GM23248 (cell line): ENCODE data around the gene PRKCA. TPM values are rescaled to one million over a fixed set of nuclear protein-coding genes. Genes with fewer than 3 reads are reported as not detected.
"Not testable (repeated sequence)": the region's sequence is repeated elsewhere in the genome, so short reads cannot be mapped to it uniquely, and the experiment has no call there.

Experiments
- DNase-seq: peaks from one replicate; pipeline ENCODE4 v3.0.0-alpha.2; 2015
- H2AFZ ChIP-seq: fragments of 200-600 bp; sonication (generic); 2 replicates; pipeline ENCODE4 v1.6.1; 2016; ENCODE audit warnings: antibody characterized with exemption
- H3F3A ChIP-seq: fragments of 200-600 bp; sonication (generic); 2 replicates; pipeline ENCODE4 v1.6.1; 2016; ENCODE audit warnings: mild to moderate bottlenecking, antibody characterized with exemption, mixed run types; ENCODE audit not compliant: insufficient read depth
- H3K27ac ChIP-seq: fragments of 200-600 bp; sonication (generic); 2 replicates; pipeline ENCODE4 v1.5.1; 2016; ENCODE audit warnings: mild to moderate bottlenecking
- H3K27me3 ChIP-seq: fragments of 200-600 bp; sonication (generic); replicated peaks from 2 replicates; pipeline ENCODE4 v1.6.1; 2016; ENCODE audit warnings: mild to moderate bottlenecking; ENCODE audit not compliant: insufficient read depth
- H3K36me3 ChIP-seq: fragments of 200-600 bp; sonication (generic); 2 replicates; pipeline ENCODE4 v1.6.1; 2016; ENCODE audit warnings: low read depth, mild to moderate bottlenecking
- H3K4me1 ChIP-seq: fragments of 200-600 bp; sonication (generic); 2 replicates; pipeline ENCODE4 v1.6.1; 2016; ENCODE audit warnings: mild to moderate bottlenecking; ENCODE audit not compliant: insufficient read depth
- H3K4me2 ChIP-seq: fragments of 200-600 bp; sonication (generic); one replicate; pipeline ENCODE4 v1.6.1; 2016; ENCODE audit warnings: mild to moderate bottlenecking; ENCODE audit not compliant: unreplicated experiment
- H3K4me3 ChIP-seq: fragments of 200-600 bp; sonication (generic); 2 replicates; pipeline ENCODE4 v1.5.1; 2016; ENCODE audit warnings: mild to moderate bottlenecking
- H3K79me2 ChIP-seq: fragments of 200-600 bp; sonication (generic); 2 replicates; pipeline ENCODE4 v1.6.1; 2016; ENCODE audit warnings: mild to moderate bottlenecking; ENCODE audit not compliant: insufficient read depth
- H3K9ac ChIP-seq: fragments of 200-600 bp; sonication (generic); 2 replicates; pipeline ENCODE4 v1.6.1; 2016; ENCODE audit warnings: mild to moderate bottlenecking
- H3K9me2 ChIP-seq: fragments of 200-600 bp; sonication (generic); 2 replicates; pipeline ENCODE4 v1.6.1; 2016; ENCODE audit warnings: mixed run types, mild to moderate bottlenecking, moderate library complexity; ENCODE audit not compliant: insufficient read depth
- H3K9me3 ChIP-seq: fragments of 200-600 bp; sonication (generic); one replicate; pipeline ENCODE4 v1.6.1; 2017; ENCODE audit warnings: low read depth
- H4K20me1 ChIP-seq: fragments of 200-600 bp; sonication (generic); 2 replicates; pipeline ENCODE4 v1.6.0; 2016; ENCODE audit not compliant: insufficient read depth
- EZH2 ChIP-seq: fragments of 200-600 bp; sonication (generic); IDR thresholded peaks from 2 replicates; pipeline ENCODE4 v1.6.1; 2018; ENCODE audit warnings: antibody characterized with exemption, mild to moderate bottlenecking; ENCODE audit not compliant: insufficient read depth, poor library complexity, severe bottlenecking
- EZH2phosphoT487 ChIP-seq: fragments of 200-600 bp; sonication (generic); IDR thresholded peaks from 2 replicates; pipeline ENCODE4 v1.6.1; 2018; ENCODE audit warnings: antibody characterized with exemption, moderate library complexity, mild to moderate bottlenecking, low read depth; ENCODE audit not compliant: insufficient read depth
- WGBS, 2 experiments: methylation state at CpG; one replicate each; pipeline ENCODE4 v1.1.6; 2015 to 2017; ENCODE audit warnings: low lambda C conversion rate in 2 of 2, low coverage in 1 of 2; ENCODE audit errors: missing lambda C conversion rate in 2 of 2; 5-methylcytosine and 5-hydroxymethylcytosine counted together
- in situ Hi-C: fragments of 300-500 bp; cut with MboI; formaldehyde crosslinking; loops from 2 replicates; pipeline ENCODE4 v1.15.0; 2020
- polyA plus RNA-seq: library from polyadenylated mRNA; unstranded; fragments of >200 nt; fragmentation: Nextera tagmentation; extraction: Ambion mirVana; gene quantifications from 2 replicates; pipeline ENCODE4 v1.2.1, GENCODE V29; 2016
- total RNA-seq: library from RNA; depleted of rRNA; stranded (reverse); fragments of >200 nt; shearing (Covaris generic); gene quantifications from 2 replicates; pipeline ENCODE4 v1.2.3, GENCODE V29; 2014

Gene PRKCA
- total and polyA plus RNA-seq, 2 experiments from 2014 or later, result 17.3 to 28.5 TPM

DNA sequence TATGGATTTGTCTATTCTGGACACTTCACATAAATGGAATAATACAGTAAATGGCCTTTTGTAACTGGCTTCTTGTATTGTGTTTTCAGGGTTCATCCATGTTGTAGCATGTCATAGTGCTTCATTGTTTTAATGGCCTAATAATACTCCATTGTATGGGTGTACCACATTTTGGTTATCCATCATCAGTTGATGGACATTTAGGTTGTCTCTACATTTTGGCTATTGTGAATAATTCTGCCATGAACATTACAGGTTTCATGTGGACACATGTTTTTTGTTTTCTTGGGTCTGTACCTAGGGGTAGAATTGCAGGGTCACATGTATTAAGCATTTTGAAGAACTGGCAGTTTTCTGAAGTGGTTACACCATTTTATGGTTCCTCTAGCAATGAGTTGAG lies 309.0 kb downstream of the PRKCA start:
- no peaks in the 10 kb centered on the region for H3K27me3 ChIP-seq
- in situ Hi-C loops, result no loop called here

DNA sequence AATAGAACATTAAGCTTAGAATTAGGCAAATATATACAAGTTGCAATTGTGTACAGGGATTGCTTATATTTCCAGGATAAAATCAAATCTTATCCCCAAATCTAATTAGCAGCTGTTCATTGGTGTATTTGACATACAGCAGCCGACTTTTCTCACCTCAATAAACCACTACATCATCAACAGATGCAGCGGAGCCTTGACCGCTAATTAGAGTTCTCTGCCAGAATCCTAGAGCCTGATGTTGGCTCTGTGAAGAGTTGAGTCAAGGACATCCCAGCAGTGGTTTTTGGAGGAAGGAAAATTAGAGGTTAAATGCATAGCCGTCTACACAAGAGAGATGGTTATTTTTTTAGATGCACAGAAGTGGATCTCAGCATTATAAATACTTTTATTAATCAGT lies 310.6 kb downstream of the PRKCA start:
- 88 to 89% methylated on average over 4 of the region's 4 CpGs for WGBS, 2 experiments
- H3K4me3 ChIP-seq, result no peak overlapping the region
- H3K9ac ChIP-seq, result no peak overlapping the region
- no peak overlapping the region for H2AFZ ChIP-seq
- no peaks in the 10 kb centered on the region for H3K27me3 ChIP-seq
- no peaks in the 10 kb centered on the region for H4K20me1 ChIP-seq
- no peak overlapping the region for H3K27ac ChIP-seq
- TF ChIP-seq EZH2phosphoT487 (no peak), EZH2 (no peak)
- H3K79me2 ChIP-seq, result peaks cover 71% of the 10 kb centered on the region
- H3K9me3 ChIP-seq, result no peaks in the 10 kb centered on the region
- H3K4me2 ChIP-seq, result no peak overlapping the region
- DNase-seq, result no peak
- in situ Hi-C loops, result no loop called here
- H3F3A ChIP-seq, result peaks cover 5% of the 10 kb centered on the region; the same call in 1 of the 2 replicates
- 0 out of 2 replicates have a peak, but pooled peaks cover 5% of the 10 kb centered on the region for H3K36me3 ChIP-seq
- H3K4me1 ChIP-seq, result no peaks in the 10 kb centered on the region
- no peaks in the 10 kb centered on the region for H3K9me2 ChIP-seq

More for the DNA sequence above, 309.0 kb downstream of the PRKCA start:
- Histone ChIP-seq H3K4me1 (no peaks in the 10 kb centered on the region), H3K4me3 (no peak overlapping the region), H3K79me2 (peaks cover 72% of the 10 kb centered on the region), H4K20me1 (no peaks in the 10 kb centered on the region), H3K9me2 (no peaks in the 10 kb centered on the region), H3F3A (peaks cover 5% of the 10 kb centered on the region; the same call in 1 of the 2 replicates), H3K36me3 (0 out of 2 replicates have a peak, but pooled peaks cover 5% of the 10 kb centered on the region), H3K4me2 (no peak overlapping the region), H3K9me3 (no peaks in the 10 kb centered on the region), H3K9ac (no peak overlapping the region), H3K27ac (no peak overlapping the region), H2AFZ (no peak overlapping the region)
- no peak for DNase-seq
- no peak for TF ChIP-seq EZH2phosphoT487
- no peak for TF ChIP-seq EZH2

DNA sequence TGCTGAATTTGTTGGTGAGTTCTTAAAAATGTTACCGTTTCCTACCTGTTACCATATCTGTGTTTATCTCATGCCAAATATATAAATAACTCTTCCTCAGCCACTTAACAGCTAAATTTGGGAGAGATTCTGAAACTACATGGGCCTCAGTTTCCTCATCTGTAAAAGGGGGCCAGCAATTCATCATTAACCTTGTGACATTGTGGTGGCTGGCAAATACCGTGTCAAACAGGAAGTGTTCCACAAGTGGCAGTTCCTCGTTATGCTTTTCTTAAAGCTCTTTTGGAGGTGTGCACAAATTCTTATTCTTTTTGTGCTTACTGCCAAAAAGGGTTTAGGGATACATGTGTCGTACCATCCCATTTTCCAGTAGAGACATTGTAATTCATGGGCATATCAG lies 312.1 kb downstream of the PRKCA start:
- H3K4me3 ChIP-seq, result no peak overlapping the region
- H3K79me2 ChIP-seq, result peaks cover 69% of the 10 kb centered on the region
- H3K27me3 ChIP-seq, result no peaks in the 10 kb centered on the region
- no peaks in the 10 kb centered on the region for H3K36me3 ChIP-seq
- WGBS, 2 experiments, result 90 to 93% methylated on average over 4 of the region's 4 CpGs
- H3K9me3 ChIP-seq, result no peaks in the 10 kb centered on the region
- H3K9ac ChIP-seq, result no peak overlapping the region
- H3K4me2 ChIP-seq, result no peak overlapping the region
- H3F3A ChIP-seq, result peaks cover 5% of the 10 kb centered on the region; the same call in 1 of the 2 replicates
- no peak overlapping the region for H3K27ac ChIP-seq
- H3K4me1 ChIP-seq, result no peaks in the 10 kb centered on the region
- no peak for DNase-seq
- TF ChIP-seq EZH2 (no peak), EZH2phosphoT487 (no peak)
- no peak overlapping the region for H2AFZ ChIP-seq
- no peaks in the 10 kb centered on the region for H3K9me2 ChIP-seq
- no peaks in the 10 kb centered on the region for H4K20me1 ChIP-seq
- in situ Hi-C loops, result no loop called here

DNA sequence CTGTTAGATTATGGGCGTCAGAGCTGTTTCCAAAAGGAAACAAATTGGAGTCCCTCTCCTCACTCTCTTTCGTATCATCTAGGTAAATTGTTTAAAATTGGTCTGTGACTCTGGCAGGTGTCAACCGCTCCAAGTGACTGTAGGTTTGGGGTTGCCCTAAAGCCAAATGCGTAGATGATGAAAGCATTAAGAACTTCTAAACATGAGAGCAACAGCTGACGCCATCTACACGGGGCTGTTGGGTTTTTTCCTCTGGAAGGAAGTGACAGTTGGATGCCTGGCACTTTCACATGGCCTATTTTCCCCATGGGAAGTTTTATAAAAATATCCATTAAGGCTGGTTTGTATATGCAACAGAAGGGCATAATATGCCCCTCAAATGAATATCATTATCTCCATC lies 316.8 kb downstream of the PRKCA start:
- in situ Hi-C loops, result no loop called here
- no peak overlapping the region for H2AFZ ChIP-seq
- H3K9ac ChIP-seq, result no peak overlapping the region
- H3K27ac ChIP-seq, result no peak overlapping the region
- 92% methylated on average over 6 of the region's 6 CpGs for WGBS, 2 experiments
- no peaks in the 10 kb centered on the region for H3K4me1 ChIP-seq
- TF ChIP-seq EZH2phosphoT487, result no peak
- no peak for TF ChIP-seq EZH2
- H4K20me1 ChIP-seq, result no peaks in the 10 kb centered on the region
- H3F3A ChIP-seq, result no peaks in the 10 kb centered on the region
- H3K4me2 ChIP-seq, result no peak overlapping the region
- DNase-seq, result no peak
- H3K79me2 ChIP-seq, result peaks cover 70% of the 10 kb centered on the region
- no peaks in the 10 kb centered on the region for H3K27me3 ChIP-seq
- no peak overlapping the region for H3K4me3 ChIP-seq
- H3K9me3 ChIP-seq, result no peaks in the 10 kb centered on the region
- no peaks in the 10 kb centered on the region for H3K9me2 ChIP-seq
- H3K36me3 ChIP-seq, result no peaks in the 10 kb centered on the region

DNA sequence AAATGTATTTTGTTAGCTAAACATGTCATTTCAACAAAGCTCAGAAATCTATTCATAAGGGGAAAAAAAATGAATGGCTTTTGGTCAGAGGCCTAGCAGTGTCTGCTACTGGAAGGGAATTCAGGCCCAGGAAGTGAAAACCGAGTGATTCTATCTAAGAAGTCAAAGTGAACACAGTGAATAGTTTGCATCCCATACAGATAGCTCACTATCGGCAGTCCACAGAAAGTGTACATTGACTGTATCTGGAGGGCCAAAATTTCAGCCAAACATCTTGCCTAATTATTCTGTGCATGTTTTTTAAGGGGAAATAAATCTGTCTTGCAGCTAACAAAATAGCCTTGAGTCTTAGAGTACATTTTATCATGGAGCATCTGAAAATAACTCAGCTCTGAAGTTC lies 318.1 kb downstream of the PRKCA start:
- Histone ChIP-seq H2AFZ (no peak overlapping the region), H3K9me2 (no peaks in the 10 kb centered on the region), H3K4me2 (no peak overlapping the region), H3K79me2 (peaks cover 59% of the 10 kb centered on the region), H3K27me3 (no peaks in the 10 kb centered on the region), H3K9ac (no peak overlapping the region), H3F3A (no peaks in the 10 kb centered on the region), H4K20me1 (no peaks in the 10 kb centered on the region), H3K4me1 (no peaks in the 10 kb centered on the region), H3K4me3 (no peak overlapping the region), H3K9me3 (no peaks in the 10 kb centered on the region), H3K27ac (no peak overlapping the region), H3K36me3 (no peaks in the 10 kb centered on the region)
- in situ Hi-C loops, result no loop called here
- TF ChIP-seq EZH2phosphoT487 (no peak), EZH2 (no peak)
- 98 to 99% methylated on average over 2 of the region's 2 CpGs for WGBS, 2 experiments
- DNase-seq, result no peak

DNA sequence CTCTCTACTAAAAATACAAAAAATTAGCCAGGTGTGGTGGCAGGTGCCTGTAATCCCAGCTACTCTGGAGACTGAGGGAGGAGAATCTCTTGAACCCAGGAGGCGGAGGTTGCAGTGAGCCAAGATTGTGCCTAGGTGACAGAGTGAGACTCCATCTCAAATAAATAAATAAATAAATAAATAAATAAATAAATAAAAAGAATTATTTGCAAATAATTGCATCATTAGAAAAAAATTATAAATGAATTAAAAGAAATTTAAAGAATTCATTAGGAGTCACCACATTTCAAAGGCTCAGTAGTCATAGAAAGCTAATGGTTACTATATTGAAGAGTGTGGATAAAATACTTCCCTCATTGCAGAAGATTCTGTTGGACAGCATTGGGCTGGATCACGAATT lies 322.2 kb downstream of the PRKCA start:
- in situ Hi-C loops, H3K4me3 ChIP-seq: not testable (repeated sequence)
- WGBS, 2 experiments, result 92 to 100% methylated on average over 2 of the region's 2 CpGs

More for the DNA sequence above, 322.2 kb downstream of the PRKCA start:
- not testable (repeated sequence) for H3K36me3 ChIP-seq, H3K4me2 ChIP-seq, H3K27ac ChIP-seq, DNase-seq, H4K20me1 ChIP-seq, H3K9ac ChIP-seq, H3K27me3 ChIP-seq, H2AFZ ChIP-seq, H3F3A ChIP-seq, H3K9me3 ChIP-seq, H3K9me2 ChIP-seq, H3K4me1 ChIP-seq
- peaks cover 32% of the 10 kb centered on the region for H3K79me2 ChIP-seq
